Activated CD4-positive, CD25-positive, alpha-beta regulatory T cell treated with anti-CD3 and anti-CD28 coated beads, Interleukin-2, amount 50 U/mL, for 24 hours (primary cell): Measurements from ENCODE around the gene MSRB3.
"Not testable (repeated sequence)": the region's sequence is repeated elsewhere in the genome, so short reads cannot be mapped to it uniquely, and the experiment has no call there.

Experiments used
- ATAC-seq, 2 donors: fragments of 150-1000 bp; cut with Tn5 transposase; one replicate each; pipeline ENCODE4 v1.10.0; 2021; ENCODE audit warnings: mild to moderate bottlenecking in 1 of 2, moderate library complexity in 1 of 2

Gene MSRB3

GRCh38 chr12:65278576-65279368 lies at the start of gene MSRB3:
Gene MSRB3 (plus strand): TSS chr12:65278683. CDS start chr12:65308580, 29,897 bp downstream.
- peak; percentile 27 to 47 for ATAC-seq

DNA sequence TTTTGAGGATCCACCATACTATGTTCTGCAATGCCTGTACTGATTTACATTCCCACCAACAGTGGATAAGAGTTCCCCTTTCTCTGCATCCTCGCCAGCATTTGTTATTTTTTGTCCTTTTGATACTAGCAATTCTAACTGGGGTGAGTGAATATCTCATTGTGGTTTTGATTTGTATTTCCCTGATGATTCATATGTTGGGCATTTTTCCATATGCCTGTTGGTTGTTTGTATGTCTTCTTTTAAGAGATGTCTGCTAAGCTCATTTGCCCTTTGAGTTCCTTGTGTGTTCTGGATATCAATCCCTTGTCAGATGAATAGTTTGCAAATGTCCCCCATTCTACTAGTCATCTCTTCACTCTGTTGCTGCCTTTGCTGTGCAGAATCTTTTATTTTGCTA lies 49.0 kb upstream of the MSRB3 start:
- no peak for ATAC-seq

DNA sequence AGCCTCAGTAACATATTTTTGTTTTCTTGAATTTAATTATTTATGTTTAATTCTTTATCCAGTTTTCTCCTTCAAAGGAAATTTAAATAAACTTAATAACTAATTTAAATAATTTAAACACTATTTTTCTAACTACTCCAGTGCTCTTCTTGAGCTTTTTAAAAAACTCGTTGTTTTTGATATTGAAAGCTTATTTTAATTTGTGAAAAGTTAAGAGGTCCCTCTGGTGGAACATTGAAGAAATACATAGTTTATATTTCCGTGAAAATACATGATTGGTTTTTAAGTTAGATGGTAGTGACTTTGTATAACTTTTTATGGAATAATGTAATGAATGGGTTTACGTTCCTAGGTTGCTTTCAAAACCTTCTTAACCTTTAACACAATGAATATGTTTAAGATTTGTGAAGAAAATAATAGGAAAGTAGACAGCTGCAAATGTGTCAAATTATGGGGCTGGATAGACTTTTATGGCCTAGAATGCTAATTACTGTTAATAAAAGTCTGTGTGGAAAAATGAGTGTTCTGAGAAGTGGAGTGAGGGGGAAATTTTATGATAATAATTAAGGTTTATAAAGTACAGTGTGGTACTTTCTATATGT lies 45.9 kb upstream of the MSRB3 start:
- ATAC-seq, result no peak

GRCh38 chr12:65237153-65237552 lies 41.3 kb upstream of the MSRB3 start:
- ATAC-seq, result no peak

DNA sequence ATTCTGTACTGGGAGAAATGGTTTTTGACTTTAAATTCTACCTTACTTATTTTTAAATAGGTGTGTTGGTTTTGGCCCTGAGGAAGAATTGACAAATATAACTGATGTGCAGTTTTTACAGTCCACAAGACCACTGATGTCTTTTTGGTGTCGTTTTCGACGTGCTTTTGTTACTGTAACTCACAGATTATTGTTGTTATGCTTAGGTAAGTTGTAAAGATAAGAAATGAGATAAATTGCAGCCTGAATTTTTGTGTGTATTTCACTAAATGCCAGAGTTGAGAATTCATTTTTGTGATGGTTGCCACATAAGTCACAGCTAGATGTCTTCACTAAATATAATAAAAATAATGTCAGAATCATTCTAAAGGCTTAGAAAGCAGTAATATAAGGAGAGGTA lies 39.9 kb upstream of the MSRB3 start:
- no peak for ATAC-seq

- ATAC-seq, result peak; percentile 82
Measured at GRCh38 chr12:65248656-65249633, 29.5 kb upstream of the MSRB3 start.

GRCh38 chr12:65252515-65252914 lies 26.0 kb upstream of the MSRB3 start:
- no peak for ATAC-seq

DNA sequence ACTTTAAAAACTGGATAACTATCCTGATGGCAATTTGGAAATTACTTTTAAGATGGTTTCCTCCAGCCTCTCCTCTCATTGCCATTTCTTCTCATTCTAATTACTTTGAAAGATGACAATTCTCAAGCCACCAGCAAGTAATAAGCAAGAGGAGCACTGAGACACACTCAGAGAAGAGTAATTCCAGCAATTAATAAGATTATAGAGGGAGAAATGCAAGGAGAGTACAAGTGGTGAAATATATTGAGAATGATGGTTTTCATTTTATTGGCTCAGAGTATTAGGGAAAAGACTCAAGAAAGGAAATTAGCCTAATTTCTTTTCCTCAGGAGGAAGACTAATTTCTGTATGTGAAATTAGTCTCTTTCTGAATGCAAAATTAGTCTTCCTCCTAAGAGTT lies 20.5 kb upstream of the MSRB3 start:
- no peak for ATAC-seq

GRCh38 chr12:65259501-65259900 lies 19.0 kb upstream of the MSRB3 start:
- ATAC-seq, result no peak

DNA sequence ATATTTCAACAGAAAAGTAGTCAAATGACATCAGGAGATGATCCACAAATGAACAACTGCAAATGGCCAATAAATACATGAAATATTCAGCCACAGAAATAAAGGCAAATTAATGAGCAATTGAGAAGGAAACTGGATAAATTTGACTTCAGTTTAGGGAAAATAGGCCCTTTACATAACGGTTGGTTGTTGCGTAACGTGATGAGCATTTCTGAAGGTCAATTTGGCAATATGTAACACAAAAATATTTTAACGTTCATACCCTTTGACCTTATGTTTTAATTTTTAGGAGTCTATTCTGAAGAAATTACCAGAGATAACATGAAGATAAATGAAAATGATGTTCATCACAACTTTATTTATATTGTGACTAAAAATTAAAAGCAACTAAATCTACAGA lies 14.7 kb upstream of the MSRB3 start:
- ATAC-seq, result no peak

GRCh38 chr12:65266408-65266807 lies 12.1 kb upstream of the MSRB3 start:
- ATAC-seq, result no peak

DNA sequence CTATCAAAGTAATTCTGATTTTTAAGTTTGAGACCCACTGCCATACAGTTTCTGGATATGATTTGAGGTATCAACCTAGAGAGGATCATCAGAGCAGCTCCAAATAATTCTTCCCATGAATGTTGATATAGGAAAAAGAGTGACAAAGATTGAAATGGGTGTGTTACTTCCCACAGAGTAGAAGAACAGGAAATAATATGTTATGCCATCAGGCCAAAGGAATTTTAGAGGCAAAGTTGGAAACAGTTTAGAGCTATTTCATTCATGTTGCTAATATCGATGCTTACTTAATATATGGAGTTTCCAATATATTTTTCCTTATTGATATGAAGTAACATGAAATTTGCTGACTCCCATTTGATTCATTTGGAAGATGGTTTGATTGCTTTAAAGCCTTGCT lies 8.9 kb upstream of the MSRB3 start:
- ATAC-seq, result no peak

DNA sequence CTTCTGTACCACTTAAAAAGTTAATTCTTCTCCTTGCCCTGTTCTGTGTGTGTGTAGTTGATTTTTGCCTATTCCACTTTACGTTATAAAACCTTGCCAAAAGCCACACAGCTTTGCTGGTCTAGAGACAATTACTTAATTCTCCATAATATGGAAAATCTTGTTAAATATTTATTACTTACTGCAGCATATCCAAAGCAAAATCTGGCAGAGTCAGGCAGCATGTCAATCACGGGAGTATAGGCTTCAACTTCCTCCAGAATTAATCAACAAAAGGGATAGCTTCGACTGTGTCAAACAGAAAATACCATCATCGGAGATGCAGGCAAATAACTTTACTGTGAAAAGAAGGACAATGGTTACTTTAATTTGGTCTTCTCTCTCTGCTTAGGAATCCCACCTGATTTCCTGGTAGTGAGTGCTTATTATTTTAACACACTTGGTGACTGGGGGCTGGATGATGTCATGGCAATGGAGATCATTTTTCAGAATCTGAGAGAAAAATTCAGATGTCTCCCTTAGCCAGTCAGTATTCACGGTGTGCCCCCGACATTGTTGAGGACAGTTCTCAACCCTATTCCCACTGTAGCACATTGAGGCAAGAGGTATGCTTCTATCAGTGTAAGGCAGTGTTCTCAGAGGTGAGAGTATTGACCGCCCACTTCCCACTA lies 3.7 kb upstream of the MSRB3 start:
- ATAC-seq, result no peak

GRCh38 chr12:65275627-65276026 lies 2.9 kb upstream of the MSRB3 start:
- ATAC-seq, result no peak

DNA sequence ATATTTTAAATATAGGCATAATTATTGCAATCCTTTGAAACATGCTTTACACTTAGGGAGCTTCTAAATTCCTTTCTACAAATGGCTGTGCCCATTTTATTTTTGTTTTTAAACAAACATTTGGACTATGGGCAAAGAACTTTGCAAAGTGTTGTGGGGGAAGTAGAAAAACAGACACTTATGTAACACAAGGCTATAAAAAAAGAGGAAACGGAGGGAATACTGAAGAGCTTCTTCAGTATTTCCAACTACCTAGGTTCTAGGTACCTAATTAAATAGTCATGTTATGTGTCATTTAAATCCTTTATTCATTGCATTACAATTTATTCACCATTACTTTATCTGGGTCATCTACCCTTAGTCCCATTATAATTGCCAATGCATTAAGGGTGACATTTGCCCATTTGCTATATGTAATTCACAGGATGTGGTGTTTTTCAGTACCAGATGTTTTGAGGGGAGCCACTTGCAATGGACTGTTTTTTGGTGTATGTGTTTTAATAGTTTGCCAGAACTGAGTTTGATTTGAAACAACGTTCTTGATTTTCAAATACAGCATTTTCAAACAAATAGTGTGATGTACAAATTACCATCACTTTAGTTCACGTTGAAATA lies 1.5 kb upstream of the MSRB3 start:
- ATAC-seq, result no peak

DNA sequence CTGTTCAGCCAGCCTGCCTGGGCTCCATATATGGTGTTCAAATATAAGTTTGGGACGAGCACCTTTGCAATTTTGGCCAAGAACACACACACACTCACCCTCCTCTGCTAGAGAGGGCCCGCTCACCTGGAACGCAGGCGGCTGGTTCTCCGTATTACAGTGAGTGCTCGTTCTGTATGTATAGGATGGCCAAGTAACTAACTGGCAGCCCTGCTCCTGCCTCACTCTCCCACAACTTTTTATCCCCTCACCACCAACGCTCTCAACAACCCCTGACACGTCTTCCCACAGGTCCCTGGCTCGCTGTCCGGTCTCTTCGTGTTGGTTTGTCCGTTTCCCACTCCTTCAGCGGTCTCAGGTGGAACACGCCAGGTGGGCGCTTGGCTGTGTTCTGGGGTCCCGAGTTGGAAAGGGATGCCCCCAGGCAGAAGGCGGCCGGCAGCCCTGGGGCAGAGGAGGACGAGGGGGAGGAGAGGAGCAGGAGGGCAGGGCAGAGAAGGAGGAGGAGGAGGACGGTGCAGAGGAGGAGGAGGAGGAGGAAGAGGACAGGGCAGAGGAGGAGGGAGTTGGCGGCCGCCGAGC lies 398 bp upstream of the MSRB3 start:
- ATAC-seq, result no peak

- peak in 1 of 2 donors; percentile 37 for ATAC-seq
Measured at GRCh38 chr12:65279369-65280112, 1.1 kb downstream of the MSRB3 start.

DNA sequence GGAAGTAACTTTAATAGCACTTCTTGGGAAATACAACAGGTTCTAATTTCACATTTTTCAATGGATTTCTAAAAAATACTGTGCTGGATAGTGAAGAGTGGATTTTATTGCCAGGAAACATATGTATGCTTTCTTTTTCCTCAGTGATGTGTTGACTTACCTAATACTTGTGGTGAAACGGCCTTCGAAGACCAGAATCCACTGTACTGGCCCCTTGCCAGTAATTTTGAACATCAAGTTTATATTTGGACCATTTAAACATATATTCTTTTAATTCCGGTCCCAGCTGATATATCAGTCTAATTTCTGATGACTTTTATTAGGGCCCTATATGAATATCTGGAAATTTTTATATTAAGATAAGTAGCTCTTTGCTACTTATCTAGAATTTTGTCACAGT lies 1.8 kb downstream of the MSRB3 start:
- ATAC-seq, result no peak

DNA sequence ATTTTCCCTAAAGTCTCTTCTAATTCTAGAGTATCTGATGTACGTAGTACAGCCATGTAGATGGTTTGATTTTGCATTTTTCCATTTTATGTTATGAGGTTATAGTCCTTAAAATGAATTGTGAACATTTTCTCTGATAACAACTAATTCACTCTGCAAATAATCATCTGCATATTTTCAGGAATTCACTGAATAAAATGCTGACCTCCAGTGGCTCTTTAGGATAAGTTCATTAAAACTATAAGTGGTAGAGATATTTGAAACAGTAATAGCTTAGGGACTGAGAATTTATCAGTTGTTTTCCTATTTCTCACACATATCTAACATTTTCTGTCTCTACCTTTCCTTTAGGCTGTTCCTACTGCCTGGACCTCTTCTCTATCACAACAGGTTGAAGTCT lies 4.4 kb downstream of the MSRB3 start:
- no peak for ATAC-seq

GRCh38 chr12:65285532-65285931 lies 7.0 kb downstream of the MSRB3 start:
- ATAC-seq, result not testable (repeated sequence)

GRCh38 chr12:65287426-65287825 lies 8.9 kb downstream of the MSRB3 start:
- no peak for ATAC-seq
